GM10248 (cell line): ENCODE data around the gene C20orf96.

Experiments
- CTCF ChIA-PET: fragments of 300-600 bp; sonication (Branson Sonifier 250); formaldehyde crosslinking; extraction: SDS; loops from one replicate; lab custom pipeline; 2021; ENCODE audit warnings: antibody characterized with exemption; lab: Yijun Ruan, JAX
- POLR2A ChIA-PET: fragments of 350-650 bp; sonication (Branson Sonifier 250); formaldehyde crosslinking; extraction: SDS; loops from one replicate; lab custom pipeline; 2020; ENCODE audit warnings: antibody characterized with exemption; lab: Yijun Ruan, JAX
- DNase-seq: peaks from one replicate; pipeline ENCODE4 v3.0.0; 2012; ENCODE audit errors: extremely low spot score
- TF ChIP-seq, protein P1 (sequence below): IDR thresholded peaks from 2 replicates; pipeline ENCODE4 v1.5.1; 2012; ENCODE audit warnings: mild to moderate bottlenecking, low read depth; ENCODE audit errors: extremely low read depth, missing control alignments, control extremely low read depth

C20orf96 gene

DNA sequence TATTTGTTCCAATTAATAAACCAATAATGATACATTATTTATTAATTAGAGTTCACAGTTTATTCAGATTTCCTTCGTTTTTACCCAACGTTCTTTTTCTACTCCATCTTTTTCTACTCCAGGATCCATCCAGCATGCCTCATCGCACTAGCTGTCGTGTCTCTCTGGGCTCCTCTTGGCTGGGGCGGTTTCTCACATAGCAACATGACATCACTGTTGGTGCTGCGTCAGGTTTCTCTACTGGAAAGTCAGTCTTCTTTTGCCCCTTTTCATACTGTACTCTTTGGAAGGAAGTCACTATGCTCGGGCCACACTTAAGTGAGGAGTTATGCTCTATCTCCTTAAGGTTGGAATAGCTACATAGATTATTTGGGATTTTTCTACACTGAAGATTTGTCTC, 21.1 kb upstream of the C20orf96 start:
- TF ChIP-seq, protein P1, sequence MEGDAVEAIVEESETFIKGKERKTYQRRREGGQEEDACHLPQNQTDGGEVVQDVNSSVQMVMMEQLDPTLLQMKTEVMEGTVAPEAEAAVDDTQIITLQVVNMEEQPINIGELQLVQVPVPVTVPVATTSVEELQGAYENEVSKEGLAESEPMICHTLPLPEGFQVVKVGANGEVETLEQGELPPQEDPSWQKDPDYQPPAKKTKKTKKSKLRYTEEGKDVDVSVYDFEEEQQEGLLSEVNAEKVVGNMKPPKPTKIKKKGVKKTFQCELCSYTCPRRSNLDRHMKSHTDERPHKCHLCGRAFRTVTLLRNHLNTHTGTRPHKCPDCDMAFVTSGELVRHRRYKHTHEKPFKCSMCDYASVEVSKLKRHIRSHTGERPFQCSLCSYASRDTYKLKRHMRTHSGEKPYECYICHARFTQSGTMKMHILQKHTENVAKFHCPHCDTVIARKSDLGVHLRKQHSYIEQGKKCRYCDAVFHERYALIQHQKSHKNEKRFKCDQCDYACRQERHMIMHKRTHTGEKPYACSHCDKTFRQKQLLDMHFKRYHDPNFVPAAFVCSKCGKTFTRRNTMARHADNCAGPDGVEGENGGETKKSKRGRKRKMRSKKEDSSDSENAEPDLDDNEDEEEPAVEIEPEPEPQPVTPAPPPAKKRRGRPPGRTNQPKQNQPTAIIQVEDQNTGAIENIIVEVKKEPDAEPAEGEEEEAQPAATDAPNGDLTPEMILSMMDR, result no peak
- POLR2A ChIA-PET, result no interaction called here
- CTCF ChIA-PET, result interaction anchor here (1.1 to 3.9 kb wide), 4 partner anchors 11 to 45 kb away, joined by 3 to 11 read pairs (median 5); no protein-coding TSS in a partner anchor
- no peak for DNase-seq

DNA sequence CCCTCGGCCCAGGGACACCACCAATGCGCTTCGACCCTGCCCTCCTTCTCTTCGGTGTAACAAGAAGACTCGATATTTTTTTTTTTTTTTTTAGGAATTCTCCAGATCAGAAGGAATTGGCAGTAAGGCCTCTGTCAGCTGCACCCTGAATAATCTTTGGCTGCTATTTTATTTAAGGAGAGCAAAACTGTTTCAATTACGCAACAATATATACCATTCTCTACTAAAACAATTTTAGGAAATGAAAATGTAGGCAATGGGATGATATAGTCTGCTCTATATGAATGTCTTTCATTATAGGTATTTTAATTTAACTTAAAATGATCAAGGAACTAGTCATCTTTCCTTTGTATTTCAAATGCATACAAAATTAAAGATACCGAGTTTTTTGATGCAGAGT, 20.1 kb upstream of the C20orf96 start:
- DNase-seq, result no peak
- POLR2A ChIA-PET, result interaction anchor here (1.4 kb wide), 1 partner anchor 11 kb away, joined by 7 read pairs; no protein-coding TSS in a partner anchor
- CTCF ChIA-PET, result interaction anchor here (0.7 to 3.9 kb wide), 5 partner anchors 10 to 20 kb away, joined by 3 to 11 read pairs (median 5); no protein-coding TSS in a partner anchor
- TF ChIP-seq, protein P1, result no peak

DNA sequence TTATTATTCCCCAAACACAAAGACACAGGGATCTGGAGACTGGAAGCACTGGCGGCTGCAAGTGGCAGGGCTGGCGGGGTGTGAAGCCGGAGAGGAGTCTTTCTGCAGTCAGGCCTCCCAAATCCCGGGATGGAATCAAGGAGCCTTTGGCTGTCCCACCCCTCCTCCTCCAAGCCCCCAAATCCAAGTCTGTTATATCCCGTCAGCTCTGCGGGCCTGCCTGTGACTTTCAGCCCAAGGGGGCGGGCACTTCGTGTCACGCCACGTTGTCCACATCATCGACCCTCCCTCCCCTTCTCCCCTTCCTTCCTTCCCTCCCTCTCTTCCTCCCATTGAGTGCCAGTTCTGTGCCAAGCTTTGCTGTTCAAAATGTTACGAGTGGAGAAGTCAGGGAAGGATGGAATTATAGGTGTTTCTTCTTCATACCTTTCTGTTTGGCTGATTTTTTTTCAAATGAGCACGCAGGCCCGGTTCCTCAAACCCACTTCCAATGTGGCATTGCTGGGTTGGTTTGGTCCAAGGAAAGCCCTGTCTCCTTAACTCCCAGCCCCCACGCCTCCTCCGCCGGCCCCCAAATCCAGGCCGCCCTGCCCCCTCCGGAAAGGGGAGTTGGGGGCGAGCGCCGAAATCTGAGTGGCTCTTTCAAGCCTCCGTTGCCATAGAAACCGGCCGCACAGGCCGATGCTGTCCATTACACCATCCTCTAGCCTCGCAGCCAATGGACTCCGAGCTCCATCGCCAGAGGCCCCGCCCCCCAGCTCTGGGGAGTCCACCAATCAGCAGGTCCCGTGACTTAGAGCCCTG, 19.5 kb upstream of the C20orf96 start:
- POLR2A ChIA-PET, result interaction anchor here (1.4 kb wide), 1 partner anchor 11 kb away, joined by 7 read pairs; no protein-coding TSS in a partner anchor
- TF ChIP-seq, protein P1, result no peak
- CTCF ChIA-PET, result interaction anchor here (0.7 to 3.9 kb wide), 5 partner anchors 10 to 20 kb away, joined by 3 to 11 read pairs (median 5); no protein-coding TSS in a partner anchor
- DNase-seq, result peak; percentile 92

DNA sequence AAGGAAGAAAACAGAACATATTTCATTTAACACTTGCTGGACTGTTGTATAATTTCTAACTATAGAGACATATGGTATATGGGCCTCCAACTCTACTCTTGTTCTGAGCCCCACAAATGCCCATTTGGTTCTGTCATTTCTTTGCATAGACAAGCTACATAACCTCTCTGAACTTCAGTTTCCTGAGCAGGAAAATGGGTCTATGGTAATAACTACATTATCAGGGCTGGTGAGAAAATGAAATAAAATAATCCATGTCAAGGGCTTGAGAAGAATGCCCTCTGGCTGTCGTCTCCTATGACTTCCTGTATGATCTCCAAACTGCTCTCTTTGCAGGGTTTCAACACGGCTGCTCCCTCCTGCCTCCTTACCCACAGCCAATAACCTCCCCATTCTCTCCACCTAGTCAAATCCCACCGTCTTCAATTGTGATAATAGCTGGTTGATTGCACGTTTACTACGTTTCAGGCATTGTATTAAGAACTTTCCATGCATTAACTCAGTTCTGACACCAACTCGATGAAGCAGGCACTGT, 18.8 kb upstream of the C20orf96 start:
- POLR2A ChIA-PET, result interaction anchor here (1.4 kb wide), 1 partner anchor 10 kb away, joined by 7 read pairs; no protein-coding TSS in a partner anchor
- TF ChIP-seq, protein P1, result no peak
- CTCF ChIA-PET, result interaction anchor here (1.4 to 3.9 kb wide), 4 partner anchors 9 to 21 kb away, joined by 4 to 11 read pairs (median 6); no protein-coding TSS in a partner anchor
- no peak for DNase-seq

DNA sequence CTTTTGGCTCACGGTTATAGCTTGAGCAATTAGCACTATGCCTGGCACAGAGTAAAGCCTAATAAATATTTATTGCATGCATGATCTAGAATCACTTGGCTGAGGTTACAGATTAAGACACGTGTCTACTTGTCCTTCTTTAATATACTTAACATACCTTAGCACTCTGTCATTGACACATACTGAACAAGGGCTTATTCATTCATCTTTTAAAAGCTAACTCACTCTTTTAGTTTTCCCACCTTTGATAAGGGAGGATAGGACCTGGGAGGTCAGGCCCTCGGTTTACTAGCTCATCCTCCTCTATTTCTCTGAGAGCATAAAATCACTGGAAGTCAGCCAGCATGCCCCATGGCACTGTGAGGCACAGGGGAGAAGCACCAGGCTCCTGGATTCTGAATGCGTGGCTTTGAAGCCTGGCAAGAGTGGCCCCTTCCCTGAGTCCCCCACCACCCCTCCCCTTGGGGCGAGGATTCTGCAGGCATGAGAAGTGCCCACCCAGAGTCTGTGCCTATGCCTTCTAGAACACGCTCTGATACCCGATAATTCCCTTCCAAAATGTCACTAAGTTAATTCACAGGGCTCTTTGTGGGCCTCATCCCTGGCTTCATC, 18.0 kb upstream of the C20orf96 start:
- TF ChIP-seq, protein P1, result no peak
- no peak for DNase-seq
- ChIA-PET CTCF (interaction anchor here (0.8 to 3.9 kb wide), 5 partner anchors 8 to 22 kb away, joined by 4 to 11 read pairs (median 5); partner anchors contain the start of genes SOX12 and ZCCHC3), POLR2A (no interaction called here)

DNA sequence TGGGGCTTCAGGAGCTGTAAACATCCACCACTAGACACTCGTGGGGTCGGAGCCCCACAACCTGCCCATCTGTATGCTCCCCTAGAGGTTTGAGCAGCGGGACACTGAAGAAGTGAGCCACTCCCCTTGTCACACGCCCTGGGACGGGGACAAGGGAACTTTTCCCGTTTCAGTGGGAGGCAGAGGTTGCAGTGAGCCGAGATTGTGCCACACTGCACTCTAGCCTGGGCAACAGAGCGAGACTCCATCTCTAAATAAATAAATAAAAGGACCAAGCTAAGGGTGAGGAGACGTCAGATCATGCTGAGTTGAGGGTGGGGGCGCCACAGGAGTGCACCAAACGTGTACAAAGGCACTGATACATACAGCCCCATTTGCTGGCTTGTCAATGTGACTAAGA, 15.2 kb upstream of the C20orf96 start:
- ChIA-PET POLR2A (no interaction called here), CTCF (interaction anchor here (1.2 kb wide), 1 partner anchor 39 kb away, joined by 3 read pairs; no protein-coding TSS in a partner anchor)
- no peak for DNase-seq
- TF ChIP-seq, protein P1, result no peak
